PC-9 (cell line): ENCODE results near the gene BARX1. TPM values are rescaled to one million over a fixed set of nuclear protein-coding genes. Genes with fewer than 3 reads are reported as not detected.

Source experiments
- BruUV-seq: library from RNA; stranded (reverse); fragments of 400-500 nt; replicated peaks from 2 replicates; lab custom pipeline; 2021; lab: Mats Ljungman, UMichigan
- CTCF ChIA-PET: fragments of 300-600 bp; sonication (Branson Sonifier 250); formaldehyde crosslinking; loops from one replicate; lab custom pipeline; 2022; ENCODE audit warnings: antibody characterized with exemption; lab: Charles Lee
- POLR2A ChIA-PET: fragments of 300-600 bp; sonication (Branson Sonifier 250); formaldehyde crosslinking; loops from one replicate; lab custom pipeline; 2022; ENCODE audit warnings: antibody characterized with exemption; ENCODE audit not compliant: unreplicated experiment; lab: Charles Lee
- DNase-seq, 2 experiments: peaks; one replicate each; pipeline versions ENCODE4 v3.0.0 to v3.0.0-alpha.2; 2015 to 2022; ENCODE audit warnings: mixed read lengths in 1 of 2
- H2AFZ ChIP-seq: fragments of 200-600 bp; sonication (generic); 2 replicates; pipeline ENCODE4 v1.8.1; 2017; ENCODE audit warnings: antibody characterized with exemption
- H3F3A ChIP-seq: fragments of 200-600 bp; sonication (generic); 2 replicates; pipeline ENCODE4 v1.8.1; 2017; ENCODE audit warnings: antibody characterized with exemption, mild to moderate bottlenecking, low read depth; ENCODE audit not compliant: insufficient read depth
- H3K27ac ChIP-seq: fragments of 200-600 bp; sonication (generic); 2 replicates; pipeline ENCODE4 v1.6.1; 2016; ENCODE audit warnings: mixed run types
- H3K27me3 ChIP-seq: fragments of 200-600 bp; sonication (generic); 2 replicates; pipeline ENCODE4 v1.6.1; 2016; ENCODE audit warnings: low read depth, mixed run types; ENCODE audit not compliant: insufficient read depth
- H3K36me3 ChIP-seq: fragments of 200-600 bp; sonication (generic); 2 replicates; pipeline ENCODE4 v1.6.1; 2016; ENCODE audit warnings: low read depth, mixed run types
- H3K4me1 ChIP-seq: fragments of 200-600 bp; sonication (generic); replicated peaks from 2 replicates; pipeline ENCODE4 v1.6.1; 2016; ENCODE audit warnings: mixed run types; ENCODE audit not compliant: insufficient read depth
- H3K4me2 ChIP-seq: fragments of 200-600 bp; sonication (generic); 2 replicates; pipeline ENCODE4 v1.6.1; 2017; ENCODE audit warnings: mixed run types
- H3K4me3 ChIP-seq: fragments of 200-600 bp; sonication (generic); 2 replicates; pipeline ENCODE4 v1.6.1; 2016; ENCODE audit warnings: mixed run types
- H3K79me2 ChIP-seq: fragments of 200-600 bp; sonication (generic); 2 replicates; pipeline ENCODE4 v1.6.1; 2017; ENCODE audit warnings: low read depth, mixed run types
- H3K9me2 ChIP-seq: fragments of 200-600 bp; sonication (generic); 2 replicates; pipeline ENCODE4 v1.8.1; 2017; ENCODE audit warnings: mild to moderate bottlenecking; ENCODE audit not compliant: insufficient read depth
- H3K9me3 ChIP-seq: fragments of 200-600 bp; sonication (generic); 2 replicates; pipeline ENCODE4 v1.8.1; 2016; ENCODE audit warnings: low read depth; ENCODE audit not compliant: insufficient read depth
- H4K20me1 ChIP-seq: fragments of 200-600 bp; sonication (generic); 2 replicates; pipeline ENCODE4 v1.8.1; 2017; ENCODE audit not compliant: insufficient read depth
- EZH2 ChIP-seq: fragments of 200-600 bp; sonication (generic); IDR thresholded peaks from 2 replicates; pipeline ENCODE4 v1.8.0; 2017; ENCODE audit warnings: antibody characterized with exemption, low read depth
- intact Hi-C: fragments of 100-400 bp; cut with micrococcal nuclease; formaldehyde crosslinking; loops from one replicate; pipeline ENCODE4 v1.10.0; 2022; ENCODE audit not compliant: unreplicated experiment
- total RNA-seq: library from RNA; stranded (reverse); gene quantifications from 2 replicates; pipeline ENCODE4 v1.2.3, GENCODE V29; 2021
- TF ChIP-seq, protein P1 (sequence below): fragments of 200-600 bp; sonication (generic); conservative IDR thresholded peaks from 2 replicates; pipeline ENCODE4 v1.6.1; 2017; ENCODE audit warnings: mixed run types, antibody characterized with exemption, mild to moderate bottlenecking, moderate library complexity

Gene BARX1
- total RNA-seq, 1 experiment from 2014 or later: not detected

DNA sequence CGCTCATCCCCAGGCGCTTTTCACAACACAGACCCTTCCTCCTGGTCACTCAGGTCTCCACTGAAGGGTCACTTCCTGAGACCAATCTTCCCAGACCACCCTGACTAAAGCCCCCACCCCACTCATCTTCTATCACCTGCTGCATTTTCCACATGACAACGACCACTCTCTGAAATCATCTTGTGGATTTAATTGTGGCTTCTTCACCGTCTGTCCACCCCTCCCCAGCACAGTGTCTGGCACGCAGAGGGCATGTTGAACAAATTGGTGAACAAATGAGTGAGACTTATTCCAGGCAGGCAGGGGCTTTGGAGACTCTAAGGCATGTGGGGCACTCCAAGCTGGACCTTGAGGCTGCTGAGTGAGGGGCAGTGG, 8.8 kb downstream of the BARX1 start:
- Histone ChIP-seq H3K9me3 (no peaks in the 10 kb centered on the region), H3K79me2 (no peaks in the 10 kb centered on the region), H3K36me3 (no peaks in the 10 kb centered on the region), H3K4me2 (no peak overlapping the region), H3K27me3 (peaks cover 76% of the 10 kb centered on the region), H3K4me1 (no peaks in the 10 kb centered on the region), H2AFZ (no peak overlapping the region), H3K9me2 (no peaks in the 10 kb centered on the region), H3K27ac (no peak overlapping the region), H3K4me3 (no peak overlapping the region), H3F3A (no peaks in the 10 kb centered on the region), H4K20me1 (no peaks in the 10 kb centered on the region)
- ChIA-PET POLR2A (no interaction called here), CTCF (no interaction called here)
- DNase-seq: no peak
- TF ChIP-seq EZH2: no peak
- TF ChIP-seq, protein P1, sequence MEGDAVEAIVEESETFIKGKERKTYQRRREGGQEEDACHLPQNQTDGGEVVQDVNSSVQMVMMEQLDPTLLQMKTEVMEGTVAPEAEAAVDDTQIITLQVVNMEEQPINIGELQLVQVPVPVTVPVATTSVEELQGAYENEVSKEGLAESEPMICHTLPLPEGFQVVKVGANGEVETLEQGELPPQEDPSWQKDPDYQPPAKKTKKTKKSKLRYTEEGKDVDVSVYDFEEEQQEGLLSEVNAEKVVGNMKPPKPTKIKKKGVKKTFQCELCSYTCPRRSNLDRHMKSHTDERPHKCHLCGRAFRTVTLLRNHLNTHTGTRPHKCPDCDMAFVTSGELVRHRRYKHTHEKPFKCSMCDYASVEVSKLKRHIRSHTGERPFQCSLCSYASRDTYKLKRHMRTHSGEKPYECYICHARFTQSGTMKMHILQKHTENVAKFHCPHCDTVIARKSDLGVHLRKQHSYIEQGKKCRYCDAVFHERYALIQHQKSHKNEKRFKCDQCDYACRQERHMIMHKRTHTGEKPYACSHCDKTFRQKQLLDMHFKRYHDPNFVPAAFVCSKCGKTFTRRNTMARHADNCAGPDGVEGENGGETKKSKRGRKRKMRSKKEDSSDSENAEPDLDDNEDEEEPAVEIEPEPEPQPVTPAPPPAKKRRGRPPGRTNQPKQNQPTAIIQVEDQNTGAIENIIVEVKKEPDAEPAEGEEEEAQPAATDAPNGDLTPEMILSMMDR: no peak
- intact Hi-C loops: no loop called here
- BruUV-seq: no TSS peak

DNA sequence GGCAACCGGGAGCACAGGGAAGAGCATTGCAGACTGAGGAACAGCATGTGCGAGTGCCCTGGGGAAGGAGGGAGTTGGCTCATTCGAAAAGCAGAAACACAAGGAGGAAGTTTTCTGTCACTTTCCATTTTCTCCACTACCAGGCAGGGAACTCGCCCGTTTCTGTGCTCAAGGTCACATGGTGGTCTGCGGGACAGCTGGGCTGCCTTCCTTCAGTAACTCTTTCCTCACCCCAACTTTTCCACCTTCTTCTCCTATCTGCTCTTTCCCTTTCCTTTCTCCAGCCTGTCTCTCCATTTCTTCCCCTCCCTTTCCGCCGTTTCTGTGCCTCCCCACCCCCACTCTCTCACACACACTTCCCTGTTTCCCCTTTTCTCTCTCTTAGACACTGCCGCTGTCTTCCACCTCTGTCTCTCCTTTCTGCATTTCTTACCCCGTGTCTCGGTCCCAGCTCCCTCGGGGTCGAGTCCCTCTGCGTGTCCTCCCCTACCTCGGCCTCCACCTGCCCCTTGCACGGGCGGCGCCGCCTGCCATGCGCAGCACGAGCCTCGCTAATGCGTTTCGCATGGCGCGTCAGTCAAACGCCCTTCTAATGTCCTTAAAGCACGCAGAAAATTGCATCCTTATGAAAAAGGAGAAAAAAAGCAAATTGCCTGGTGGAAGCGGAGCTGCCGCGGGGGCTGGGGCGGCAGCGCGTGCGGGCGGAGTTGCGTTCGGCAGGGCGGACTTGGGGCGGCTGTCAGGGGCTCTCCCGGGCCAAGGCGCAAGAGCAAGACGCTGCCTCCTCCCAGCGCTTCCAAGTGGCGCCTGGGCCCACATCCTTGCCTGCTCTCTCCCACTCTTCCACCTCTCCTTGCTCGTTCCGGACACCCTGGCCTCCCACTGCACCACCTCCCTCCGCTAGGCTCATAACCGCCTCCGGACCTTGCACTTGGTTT, 9.5 kb downstream of the BARX1 start:
- H3K4me1 ChIP-seq: no peaks in the 10 kb centered on the region
- H3K9me3 ChIP-seq: no peaks in the 10 kb centered on the region
- no peaks in the 10 kb centered on the region for H3K79me2 ChIP-seq
- H3K27ac ChIP-seq: no peak overlapping the region
- H3K36me3 ChIP-seq: no peaks in the 10 kb centered on the region
- no peaks in the 10 kb centered on the region for H3F3A ChIP-seq
- no peak overlapping the region for H3K4me2 ChIP-seq
- intact Hi-C loops: no loop called here
- H3K9me2 ChIP-seq: no peaks in the 10 kb centered on the region
- TF ChIP-seq, protein P1: no peak
- TF ChIP-seq EZH2: no peak
- no peak for DNase-seq
- ChIA-PET CTCF (no interaction called here), POLR2A (no interaction called here)
- H3K4me3 ChIP-seq: no peak overlapping the region; the same call in 1 of the 2 replicates
- no peak overlapping the region for H2AFZ ChIP-seq
- no peaks in the 10 kb centered on the region for H4K20me1 ChIP-seq
- H3K27me3 ChIP-seq: peaks cover 81% of the 10 kb centered on the region
- BruUV-seq: no TSS peak

DNA sequence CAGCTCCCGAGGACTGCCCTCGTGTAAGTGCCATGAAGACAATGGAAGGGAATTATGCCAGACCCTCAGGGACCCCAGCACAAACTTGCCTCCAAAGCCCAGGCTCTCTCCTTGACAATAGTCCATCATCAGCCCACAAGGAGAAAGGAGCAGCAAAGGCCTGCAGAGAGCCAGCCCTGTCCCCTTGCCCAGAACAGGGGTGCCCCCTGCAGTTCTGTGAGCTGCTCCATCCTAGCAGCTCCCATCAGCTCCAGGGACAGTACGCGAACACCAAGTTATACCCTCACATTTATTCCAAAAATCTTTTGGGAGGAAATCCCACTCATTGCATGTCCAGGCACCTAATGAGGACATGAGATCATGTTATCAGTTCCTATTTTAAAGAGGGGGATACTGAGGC, 11.1 kb downstream of the BARX1 start:
- peaks cover 89% of the 10 kb centered on the region for H3K27me3 ChIP-seq
- TF ChIP-seq, protein P1: no peak
- no peak for TF ChIP-seq EZH2

More for the DNA sequence above, 11.1 kb downstream of the BARX1 start:
- H3K79me2 ChIP-seq: no peaks in the 10 kb centered on the region
- H3K27ac ChIP-seq: no peak overlapping the region
- no peak for DNase-seq
- no peak overlapping the region for H3K4me2 ChIP-seq
- no peak overlapping the region for H2AFZ ChIP-seq
- intact Hi-C loops: no loop called here
- H4K20me1 ChIP-seq: no peaks in the 10 kb centered on the region
- H3K9me3 ChIP-seq: no peaks in the 10 kb centered on the region
- ChIA-PET POLR2A (no interaction called here), CTCF (no interaction called here)
- no peaks in the 10 kb centered on the region for H3F3A ChIP-seq
- no peaks in the 10 kb centered on the region for H3K9me2 ChIP-seq
- H3K36me3 ChIP-seq: no peaks in the 10 kb centered on the region
- BruUV-seq: no TSS peak
- H3K4me3 ChIP-seq: no peak overlapping the region
- no peaks in the 10 kb centered on the region for H3K4me1 ChIP-seq
